HG03103 (cell line): ENCODE measurements around the gene GPR132.
"Not testable (repeated sequence)": the region's sequence is repeated elsewhere in the genome, so short reads cannot be mapped to it uniquely, and the experiment has no call there.

ENCODE experiments used
- ATAC-seq: cut with Tn5 transposase; IDR thresholded peaks from one replicate; pipeline ENCODE4 v1.9.1; 2021; ENCODE audit warnings: low read depth; ENCODE audit not compliant: unreplicated experiment

The GPR132 gene

DNA sequence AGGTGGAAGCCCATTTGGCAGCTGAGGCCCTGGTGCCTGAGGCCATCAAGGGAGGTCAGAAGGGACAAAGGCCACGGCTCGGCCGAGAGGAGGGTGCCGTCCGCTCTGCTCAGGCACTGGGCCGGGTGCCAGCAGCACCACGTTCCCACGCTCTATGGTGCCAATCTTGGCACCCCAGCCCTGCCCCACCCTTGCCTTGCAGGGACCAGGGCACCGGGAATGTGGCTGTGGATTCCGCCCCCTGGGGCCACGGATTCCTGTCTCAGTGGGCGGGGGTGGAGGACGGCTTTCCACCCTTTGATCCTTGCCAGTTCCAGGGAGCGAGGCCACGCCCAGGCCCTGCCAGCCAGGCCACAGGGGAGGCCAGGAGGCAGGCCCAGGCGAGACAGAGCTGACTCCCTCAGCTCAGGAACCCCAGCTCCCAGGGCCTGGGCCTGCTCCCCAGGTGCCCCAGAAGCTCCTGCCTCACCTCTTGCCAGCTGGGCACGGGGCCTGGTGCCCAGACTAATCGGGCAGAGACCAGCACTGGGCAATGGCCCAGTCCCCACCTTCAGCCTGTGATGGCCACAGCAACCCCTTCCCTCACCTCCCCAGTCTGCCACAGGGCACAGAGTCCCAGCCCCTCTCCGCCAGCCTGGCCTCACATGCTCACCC is 26.4 kb upstream of the GPR132 start:
- no peak for ATAC-seq

DNA sequence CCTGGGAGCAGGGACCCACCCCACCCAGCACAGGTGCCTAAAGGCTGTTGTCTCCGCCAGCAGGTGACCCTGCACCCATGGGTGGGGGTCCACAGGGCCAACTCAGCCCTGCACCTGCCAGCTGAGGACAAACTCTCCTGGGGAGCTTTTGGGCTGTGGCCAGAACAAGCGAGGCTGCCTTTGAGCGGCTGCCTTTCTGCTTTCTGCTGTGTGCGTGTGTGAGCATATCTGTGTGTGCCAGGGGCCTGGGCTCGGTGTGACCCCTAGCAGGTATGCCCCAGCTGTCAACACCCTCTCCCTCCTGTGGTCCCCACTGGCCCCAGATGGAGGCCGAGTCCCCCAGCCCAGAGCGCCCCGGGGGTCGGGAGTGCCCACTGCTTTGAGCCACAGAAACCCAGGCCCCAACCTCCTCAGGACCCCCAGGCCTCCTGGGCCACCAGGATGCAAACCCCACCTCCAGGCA is 25.9 kb upstream of the GPR132 start:
- no peak for ATAC-seq

- ATAC-seq, result no peak
These were observed 25.3 kb upstream of the GPR132 start for GRCh38 chr14:105090493-105091053.

GRCh38 chr14:105089746-105090492 is 24.7 kb upstream of the GPR132 start:
- ATAC-seq, result no peak

GRCh38 chr14:105088812-105089745 is 23.8 kb upstream of the GPR132 start:
- ATAC-seq, result no peak

DNA sequence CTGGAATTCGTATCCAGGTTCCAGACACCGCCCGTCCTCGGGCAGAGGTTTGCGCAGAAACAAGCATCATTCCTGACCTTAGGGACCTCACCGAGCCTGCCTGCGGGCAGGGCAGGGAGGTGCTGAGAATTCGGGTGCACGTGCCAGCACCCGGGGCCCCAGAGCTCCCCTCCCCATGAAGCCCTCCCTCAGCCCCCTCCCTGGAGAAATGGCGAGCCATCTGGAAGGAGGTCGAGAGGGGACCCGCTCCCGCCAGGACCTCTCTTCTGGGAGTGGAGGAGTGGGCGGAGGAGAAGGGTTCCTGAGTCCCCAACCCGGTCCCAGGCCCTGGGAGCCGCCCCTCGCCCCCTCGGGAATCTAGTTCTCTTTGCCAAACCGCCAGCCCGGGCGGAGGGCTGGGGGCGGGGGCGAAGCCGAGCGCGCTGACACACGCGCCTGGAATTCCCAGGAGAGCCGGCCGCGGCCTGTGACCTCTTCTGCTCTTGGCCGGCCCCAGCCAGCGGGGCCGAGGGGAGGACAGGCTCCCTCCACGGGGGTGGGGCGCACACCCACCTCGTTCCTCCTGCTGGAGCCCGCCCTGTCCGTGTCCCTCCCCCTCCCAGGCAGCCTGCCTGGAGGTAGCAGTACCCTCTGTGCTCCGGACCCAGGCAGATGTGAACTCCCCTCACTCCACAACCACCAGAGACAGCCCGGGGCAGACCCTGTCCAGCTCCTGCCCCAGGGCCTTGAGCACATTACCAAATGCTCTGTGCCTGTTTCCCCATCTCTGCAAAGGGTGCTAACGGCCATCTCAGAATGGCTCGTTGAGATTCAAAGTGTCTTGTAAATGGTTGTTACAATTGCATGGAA is 23.0 kb upstream of the GPR132 start:
- no peak for ATAC-seq

GRCh38 chr14:105087308-105087962 is 22.2 kb upstream of the GPR132 start:
- no peak for ATAC-seq

GRCh38 chr14:105086833-105087307 is 21.6 kb upstream of the GPR132 start:
- no peak for ATAC-seq

GRCh38 chr14:105085766-105086165 is 20.5 kb upstream of the GPR132 start:
- no peak for ATAC-seq

DNA sequence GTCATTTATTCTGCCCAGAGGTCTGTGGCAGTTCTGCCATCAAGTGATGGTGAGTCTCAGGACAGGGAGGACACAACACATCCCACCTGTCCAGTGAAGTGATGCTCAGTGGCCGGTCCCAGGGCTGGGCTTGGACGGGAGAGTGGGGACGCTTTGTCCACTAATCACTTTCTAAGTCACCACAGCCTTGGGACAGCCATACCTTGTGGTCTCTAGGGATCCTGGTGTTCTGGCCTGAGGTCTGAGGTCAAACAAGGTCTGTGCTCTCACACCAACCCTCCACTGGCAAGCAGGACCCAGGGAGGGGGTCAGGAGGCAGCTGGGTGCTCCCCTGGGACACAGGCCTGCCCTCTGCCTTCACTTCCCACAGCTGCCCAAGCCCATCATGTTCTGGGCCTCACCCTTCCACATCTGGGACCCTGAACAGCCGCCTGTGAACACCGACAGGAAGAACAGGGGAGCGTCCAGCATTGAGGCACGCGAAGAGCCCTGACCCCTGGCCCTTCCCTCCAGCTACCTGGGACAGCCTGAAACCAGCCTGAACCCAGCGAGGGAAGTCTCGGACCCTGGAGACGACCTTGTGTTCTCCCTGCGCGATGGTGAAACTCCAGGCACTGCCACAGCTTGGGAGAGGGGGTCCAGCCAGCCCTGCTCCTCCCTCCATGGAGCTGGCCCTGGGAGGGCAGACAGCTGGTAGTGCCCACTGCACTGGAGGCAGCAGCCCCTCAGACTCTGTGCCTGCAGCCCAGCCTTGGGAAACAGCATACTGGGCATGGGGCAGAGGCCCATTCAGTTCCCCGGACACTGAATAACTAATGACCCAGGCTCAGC is 19.7 kb upstream of the GPR132 start:
- ATAC-seq, result no peak

- ATAC-seq, result no peak
These were observed 18.9 kb upstream of the GPR132 start for GRCh38 chr14:105083926-105084685.

DNA sequence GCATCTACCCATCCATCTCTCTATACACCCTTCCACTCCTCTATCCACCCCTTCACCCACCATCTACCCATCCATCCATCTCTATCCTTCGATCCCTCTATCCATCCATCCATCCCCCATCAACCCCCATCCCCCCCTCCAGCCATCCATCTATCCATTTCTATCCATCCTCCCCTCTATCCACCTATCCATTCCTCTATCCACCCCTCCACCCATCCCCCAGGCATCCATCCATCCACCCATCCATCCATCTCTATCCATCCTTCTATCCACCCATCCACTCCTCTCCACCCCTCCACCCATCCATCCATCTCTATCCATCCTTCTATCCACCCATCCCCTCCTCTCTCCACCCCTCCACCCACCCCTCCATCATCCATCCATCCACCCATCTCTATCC is 17.5 kb upstream of the GPR132 start:
- no peak for ATAC-seq

DNA sequence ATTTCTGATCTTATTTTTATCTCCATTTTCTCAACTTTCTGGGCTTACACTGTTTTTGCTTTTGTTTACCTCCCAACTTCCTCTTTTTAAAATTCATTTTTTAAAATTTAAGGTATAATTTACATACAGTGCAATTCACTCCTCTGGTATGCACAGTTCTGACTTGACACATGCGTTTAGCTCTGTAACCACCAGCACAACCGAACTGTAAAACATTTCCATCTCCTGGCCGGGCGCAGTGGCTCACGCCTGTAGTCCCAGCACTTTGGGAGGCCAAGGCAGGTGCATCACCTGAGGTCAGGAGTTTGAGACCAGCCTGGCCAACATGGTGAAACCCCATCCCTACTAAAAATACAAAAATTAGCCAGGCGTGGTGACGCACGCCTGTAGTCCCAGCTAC is 16.2 kb upstream of the GPR132 start:
- ATAC-seq, result not testable (repeated sequence)

- ATAC-seq, result no peak
These were observed 14.9 kb upstream of the GPR132 start for GRCh38 chr14:105080161-105080560.

DNA sequence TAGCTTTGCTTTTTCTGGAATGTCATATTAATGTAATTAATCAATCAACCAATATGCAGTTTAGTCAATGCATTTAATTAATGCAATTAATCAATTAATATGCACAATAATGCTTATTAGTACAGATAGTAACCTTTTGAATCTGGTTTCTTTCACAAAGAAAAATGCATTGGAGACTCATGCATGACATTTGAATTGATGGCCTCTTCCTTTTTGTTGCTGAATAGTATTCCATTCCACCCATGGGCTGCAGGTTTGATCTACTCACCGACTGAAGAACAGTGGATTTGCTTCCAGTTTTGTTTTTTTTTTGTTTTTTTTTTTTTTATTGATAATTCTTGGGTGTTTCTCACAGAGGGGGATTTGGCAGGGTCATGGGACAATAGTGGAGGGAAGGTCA is 13.1 kb upstream of the GPR132 start:
- no peak for ATAC-seq

DNA sequence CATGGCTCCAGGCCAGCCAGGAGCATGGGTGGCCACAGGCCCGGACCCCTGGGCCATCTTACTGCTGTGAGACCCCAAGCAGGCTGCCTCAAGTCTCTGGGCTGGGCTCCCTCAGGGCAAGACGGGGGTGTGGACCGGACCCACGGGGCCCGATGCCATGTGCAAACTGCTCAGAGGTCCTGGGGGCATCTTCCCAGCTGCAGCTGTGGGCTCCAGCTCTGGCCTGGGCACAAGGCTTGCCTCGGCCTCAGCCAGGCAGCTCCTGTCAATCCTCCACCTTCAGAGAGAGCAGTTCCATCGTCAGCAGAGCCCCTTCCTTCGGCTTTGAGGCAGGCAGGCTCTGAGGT is 12.4 kb upstream of the GPR132 start:
- ATAC-seq, result no peak

DNA sequence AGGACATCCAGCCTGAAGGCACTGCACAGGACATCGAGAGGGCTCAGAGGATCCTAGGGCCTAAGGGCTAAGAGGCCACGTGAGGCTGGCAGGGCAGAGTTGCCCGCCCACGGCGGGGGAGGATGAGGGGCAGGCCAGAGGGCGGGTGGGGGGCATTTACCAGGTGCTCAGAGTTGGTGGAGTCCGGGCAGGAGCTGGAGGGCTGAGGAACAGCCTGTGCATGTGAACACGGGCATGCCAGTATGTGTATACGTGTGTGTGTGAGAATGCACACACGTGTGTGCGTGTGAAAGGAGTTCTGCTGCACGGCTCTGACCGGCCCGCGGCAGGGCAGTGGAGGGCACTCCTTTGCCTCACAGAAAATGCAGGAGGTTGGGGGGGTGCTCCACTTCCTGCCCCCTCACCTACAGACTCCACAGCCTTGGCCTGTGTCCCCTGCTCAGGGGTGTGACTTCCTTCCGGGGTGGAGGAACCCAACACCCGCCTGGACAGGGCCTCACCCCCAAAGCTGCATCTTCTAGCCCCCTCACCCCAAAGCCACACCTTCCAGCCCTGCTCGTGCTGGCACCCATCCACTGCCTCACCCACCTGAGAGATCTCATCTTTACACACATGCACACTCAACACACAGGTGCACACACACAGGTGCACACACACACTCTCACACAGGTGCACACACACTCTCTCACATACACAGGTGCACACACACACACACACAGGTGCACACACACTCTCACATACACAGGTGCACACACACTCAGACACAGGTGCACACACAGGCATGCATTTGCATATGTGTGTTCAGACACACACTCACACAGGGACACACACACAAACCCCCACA is 11.8 kb upstream of the GPR132 start:
- no peak for ATAC-seq
